DOHH2 (cell line): ENCODE data around the gene DDR1.

ENCODE experiments used
- H3F3A ChIP-seq: fragments of 200-600 bp; sonication (generic), shearing (Covaris generic); 2 replicates; pipeline ENCODE4 v1.6.0; 2016; ENCODE audit warnings: antibody characterized with exemption, mild to moderate bottlenecking; ENCODE audit not compliant: control insufficient read depth, insufficient read depth
- H3K27ac ChIP-seq: fragments of 200-600 bp; sonication (generic); 2 replicates; pipeline ENCODE4 v1.5.1; 2014; ENCODE audit warnings: low read depth, mild to moderate bottlenecking, low read length, moderate library complexity
- H3K27me3 ChIP-seq: fragments of 200-600 bp; sonication (generic); 2 replicates; pipeline ENCODE4 v1.6.1; 2014; ENCODE audit warnings: mild to moderate bottlenecking, low read length, mixed read lengths; ENCODE audit not compliant: control insufficient read depth
- H3K36me3 ChIP-seq: fragments of 200-600 bp; sonication (generic); 2 replicates; pipeline ENCODE4 v1.6.1; 2014; ENCODE audit warnings: mild to moderate bottlenecking, low read length, moderate library complexity, mixed read lengths; ENCODE audit not compliant: control insufficient read depth
- H3K4me1 ChIP-seq: fragments of 200-600 bp; sonication (generic); 2 replicates; pipeline ENCODE4 v1.6.1; 2014; ENCODE audit warnings: mild to moderate bottlenecking, low read length, mixed read lengths; ENCODE audit not compliant: control insufficient read depth
- H3K4me2 ChIP-seq: fragments of 200-600 bp; sonication (generic); 2 replicates; pipeline ENCODE4 v1.6.0; 2014; ENCODE audit warnings: mild to moderate bottlenecking, low read length, moderate library complexity
- H3K4me3 ChIP-seq: fragments of 200-600 bp; sonication (generic); 2 replicates; pipeline ENCODE4 v1.5.1; 2014; ENCODE audit warnings: mild to moderate bottlenecking, low read length, mixed read lengths
- H3K79me2 ChIP-seq: fragments of 200-600 bp; sonication (generic); 2 replicates; pipeline ENCODE4 v1.6.1; 2014; ENCODE audit warnings: mild to moderate bottlenecking, low read length, mixed read lengths; ENCODE audit not compliant: control insufficient read depth
- H3K9me2 ChIP-seq: fragments of 200-600 bp; sonication (generic); replicated peaks from 2 replicates; pipeline ENCODE4 v1.6.1; 2014; ENCODE audit warnings: mild to moderate bottlenecking, low read length, mixed read lengths; ENCODE audit not compliant: control insufficient read depth
- H3K9me3 ChIP-seq: fragments of 200-600 bp; sonication (generic); 2 replicates; pipeline ENCODE4 v1.6.1; 2014; ENCODE audit warnings: antibody characterized with exemption, low read length, mixed read lengths; ENCODE audit not compliant: control insufficient read depth, insufficient read depth
- H4K20me1 ChIP-seq: fragments of 200-600 bp; sonication (generic); 2 replicates; pipeline ENCODE4 v1.6.0; 2014; ENCODE audit warnings: low read depth, mild to moderate bottlenecking, antibody characterized with exemption, low read length, moderate library complexity; ENCODE audit not compliant: control insufficient read depth, insufficient read depth
- CTCF ChIP-seq: fragments of 200-600 bp; sonication (generic); IDR thresholded peaks from one replicate; pipeline ENCODE4 v1.5.1; 2014; ENCODE audit warnings: antibody characterized with exemption, mild to moderate bottlenecking, low read depth, low read length; ENCODE audit not compliant: poor library complexity, severe bottlenecking
- EZH2phosphoT487 ChIP-seq: fragments of 200-600 bp; sonication (generic); IDR thresholded peaks from 2 replicates; pipeline ENCODE4 v1.6.1; 2017; ENCODE audit warnings: borderline replicate concordance, mild to moderate bottlenecking, antibody characterized with exemption, low read length, moderate library complexity, mixed read lengths

The DDR1 gene

DNA sequence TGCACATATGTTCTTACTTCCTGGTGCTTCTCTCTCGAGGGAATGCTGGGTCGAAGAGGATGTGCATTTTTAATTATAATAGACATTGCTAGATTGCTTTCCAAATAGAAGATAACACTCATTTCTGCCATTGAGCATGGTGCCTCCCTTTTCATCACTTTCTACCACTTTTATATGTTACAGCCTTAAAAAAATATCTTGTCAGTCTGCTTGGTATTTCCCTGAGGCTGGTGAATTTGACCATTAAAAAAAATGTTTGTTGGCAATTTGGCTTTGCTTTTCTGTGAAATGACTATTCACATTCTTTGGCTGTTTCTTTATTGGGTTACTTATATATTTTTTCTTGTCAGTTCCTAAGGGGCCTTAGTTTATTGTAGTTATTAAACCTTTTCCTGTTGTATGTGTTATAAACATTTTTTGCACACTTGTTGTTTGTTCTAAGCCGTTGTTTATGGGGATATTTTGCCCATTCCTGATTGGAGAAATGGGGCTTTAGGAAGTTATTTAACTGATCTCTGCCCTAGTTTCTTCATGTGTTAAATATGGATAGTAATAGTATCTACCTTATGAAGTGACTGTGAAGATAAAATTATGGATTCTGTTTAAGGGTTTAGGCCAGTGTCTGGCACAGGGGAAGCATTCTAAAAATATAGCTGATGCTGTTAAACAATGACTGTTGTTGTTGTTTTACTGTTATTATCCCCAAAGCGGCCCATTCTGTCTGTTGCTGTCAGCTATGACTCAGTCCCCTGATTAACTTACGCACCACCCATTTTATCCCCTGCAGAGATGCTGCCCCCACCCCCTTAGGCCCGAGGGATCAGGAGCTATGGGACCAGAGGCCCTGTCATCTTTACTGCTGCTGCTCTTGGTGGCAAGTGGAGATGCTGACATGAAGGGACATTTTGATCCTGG, 3.8 kb downstream of the DDR1 start:
- H3K4me2 ChIP-seq, result no peak overlapping the region
- no peak overlapping the region for H3K4me3 ChIP-seq
- H3K79me2 ChIP-seq, result peaks cover 21% of the 10 kb centered on the region
- no peak overlapping the region for H3K27ac ChIP-seq
- H3K9me2 ChIP-seq, result no peaks in the 10 kb centered on the region
- no peaks in the 10 kb centered on the region; the same call in 1 of the 2 replicates for H3K36me3 ChIP-seq
- peaks cover 38% of the 10 kb centered on the region for H3K4me1 ChIP-seq
- peaks cover 13% of the 10 kb centered on the region for H3F3A ChIP-seq
- H3K9me3 ChIP-seq, result no peaks in the 10 kb centered on the region
- H4K20me1 ChIP-seq, result peaks cover 4% of the 10 kb centered on the region; the same call in 1 of the 2 replicates
- no peak for TF ChIP-seq CTCF
- TF ChIP-seq EZH2phosphoT487, result no peak
- no peaks in the 10 kb centered on the region for H3K27me3 ChIP-seq

- no peaks in the 10 kb centered on the region for H3K27me3 ChIP-seq
- no peaks in the 10 kb centered on the region; the same call in 1 of the 2 replicates for H3K36me3 ChIP-seq
- H3K4me1 ChIP-seq, result peaks cover 30% of the 10 kb centered on the region
- TF ChIP-seq CTCF (no peak), EZH2phosphoT487 (no peak)
- peaks cover 4% of the 10 kb centered on the region; the same call in 1 of the 2 replicates for H4K20me1 ChIP-seq
- peaks cover 21% of the 10 kb centered on the region for H3K79me2 ChIP-seq
- H3K9me2 ChIP-seq, result no peaks in the 10 kb centered on the region
- H3K9me3 ChIP-seq, result no peaks in the 10 kb centered on the region
- H3K27ac ChIP-seq, result no peak overlapping the region
- H3K4me3 ChIP-seq, result no peak overlapping the region
- peaks cover 5% of the 10 kb centered on the region for H3F3A ChIP-seq
- H3K4me2 ChIP-seq, result no peak overlapping the region
Observed at GRCh38 chr6:30888816-30889495, 4.6 kb downstream of the DDR1 start.

DNA sequence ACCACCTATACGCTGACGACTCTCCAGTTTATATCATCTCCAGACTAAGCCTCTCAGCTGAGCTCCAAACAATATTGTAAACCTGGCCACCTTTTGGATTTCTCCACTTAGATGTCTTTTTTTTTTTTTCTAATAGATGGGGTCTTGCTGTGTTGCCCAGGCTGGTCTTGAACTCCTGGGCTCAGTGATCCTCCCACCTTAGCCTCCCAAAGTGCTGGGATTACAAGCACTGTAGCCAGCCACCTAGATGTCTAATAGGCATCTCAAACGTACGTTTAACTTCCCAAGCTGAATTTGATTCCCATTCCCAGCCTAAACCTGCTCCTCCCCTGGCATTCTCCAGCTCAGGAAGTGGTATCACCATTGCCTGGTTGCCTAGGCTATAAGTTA, 5.2 kb downstream of the DDR1 start:
- Histone ChIP-seq H3K4me1 (peaks cover 29% of the 10 kb centered on the region), H3K79me2 (peaks cover 21% of the 10 kb centered on the region), H3K9me2 (no peaks in the 10 kb centered on the region), H3K27me3 (no peaks in the 10 kb centered on the region), H3K4me3 (no peak overlapping the region), H4K20me1 (peaks cover 4% of the 10 kb centered on the region; the same call in 1 of the 2 replicates), H3K36me3 (no peaks in the 10 kb centered on the region; the same call in 1 of the 2 replicates), H3F3A (peaks cover 5% of the 10 kb centered on the region; the same call in 1 of the 2 replicates), H3K4me2 (no peak overlapping the region), H3K9me3 (no peaks in the 10 kb centered on the region), H3K27ac (no peak overlapping the region)
- TF ChIP-seq CTCF (no peak), EZH2phosphoT487 (no peak)
